ENCODE measurements around the gene VAV2. TPM values are rescaled to one million over a fixed set of nuclear protein-coding genes. Genes with fewer than 3 reads are reported as not detected.

Gene VAV2
- total RNA-seq, 1 donor from 2014 or later: 8.3 TPM

DNA sequence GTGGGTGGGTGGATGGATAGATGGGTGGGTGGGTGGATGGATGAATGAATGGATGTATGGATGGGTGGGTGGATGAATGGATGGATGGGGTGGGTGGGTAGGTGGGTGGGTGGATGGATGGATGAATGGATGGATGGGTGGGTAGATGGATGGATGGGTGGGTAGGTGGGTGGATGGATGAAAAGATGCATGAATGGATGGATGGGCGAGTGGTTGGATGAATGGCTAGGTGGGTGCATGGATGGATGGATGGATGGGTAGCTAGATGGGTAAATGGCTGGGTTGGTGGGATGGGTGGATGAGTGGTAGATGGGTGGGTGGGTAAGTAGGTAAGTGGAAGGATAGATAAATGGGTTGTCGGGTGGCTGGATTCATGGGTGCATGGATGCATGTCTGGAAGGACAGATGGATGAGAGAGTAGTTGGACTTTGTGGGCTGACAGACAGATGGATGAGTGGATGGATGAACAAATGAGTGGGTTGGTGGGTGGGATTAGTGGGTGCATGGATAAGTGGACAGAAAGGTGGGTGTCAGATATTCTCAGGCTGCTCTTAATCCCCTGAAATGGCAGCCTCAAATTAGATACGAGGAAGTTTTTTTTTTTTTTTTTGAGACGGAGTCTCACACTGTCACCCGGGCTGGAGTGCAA, 153.1 kb downstream of the VAV2 start:
- H3K27ac ChIP-seq: no peak overlapping the region
- no peaks in the 10 kb centered on the region for H3K36me3 ChIP-seq
- H3K27me3 ChIP-seq: no peaks in the 10 kb centered on the region
- no peaks in the 10 kb centered on the region for H3K9me3 ChIP-seq
- intact Hi-C loops (cut with DNase I): no loop called here
- H3K4me1 ChIP-seq: peaks cover 22% of the 10 kb centered on the region
- DNase-seq (ENCODE audit: extremely low spot score in 2 of 2): no peak
- TF ChIP-seq POLR2AphosphoS5 (IDR thresholded peaks at IDR 0.05; ENCODE audit: insufficient read depth in 1 of 2, low read depth in 1 of 2): no peak
- TF ChIP-seq CTCF (IDR thresholded peaks at IDR 0.05): no peak
- TF ChIP-seq POLR2A (IDR thresholded peaks at IDR 0.05): no peak
- H3K4me3 ChIP-seq: no peak overlapping the region

GRCh38 chr9:133837627-133838597, 154.2 kb downstream of the VAV2 start:
- TF ChIP-seq CTCF (IDR thresholded peaks at IDR 0.05): no peak
- TF ChIP-seq POLR2A (IDR thresholded peaks at IDR 0.05): no peak
- no peak for TF ChIP-seq POLR2AphosphoS5 (IDR thresholded peaks at IDR 0.05; ENCODE audit: insufficient read depth in 1 of 2, low read depth in 1 of 2)
- Histone ChIP-seq H3K9me3 (no peaks in the 10 kb centered on the region), H3K27me3 (no peaks in the 10 kb centered on the region), H3K36me3 (no peaks in the 10 kb centered on the region), H3K4me1 (peaks cover 22% of the 10 kb centered on the region), H3K4me3 (no peak overlapping the region), H3K27ac (no peak overlapping the region)
- intact Hi-C loops (cut with DNase I): no loop called here
- no peak for DNase-seq (ENCODE audit: extremely low spot score in 2 of 2)

- no peaks in the 10 kb centered on the region for H3K36me3 ChIP-seq
- no peaks in the 10 kb centered on the region for H3K27me3 ChIP-seq
- H3K9me3 ChIP-seq: no peaks in the 10 kb centered on the region
- TF ChIP-seq POLR2AphosphoS5 (IDR thresholded peaks at IDR 0.05; ENCODE audit: insufficient read depth in 1 of 2, low read depth in 1 of 2) (no peak), CTCF (IDR thresholded peaks at IDR 0.05) (no peak)
- intact Hi-C loops (cut with DNase I): no loop called here
- no peak overlapping the region for H3K4me3 ChIP-seq
- H3K4me1 ChIP-seq: peaks cover 22% of the 10 kb centered on the region
- H3K27ac ChIP-seq: no peak overlapping the region
- DNase-seq (ENCODE audit: extremely low spot score in 2 of 2): no peak
Observed at GRCh38 chr9:133836818-133837217, 155.3 kb downstream of the VAV2 start.

DNA sequence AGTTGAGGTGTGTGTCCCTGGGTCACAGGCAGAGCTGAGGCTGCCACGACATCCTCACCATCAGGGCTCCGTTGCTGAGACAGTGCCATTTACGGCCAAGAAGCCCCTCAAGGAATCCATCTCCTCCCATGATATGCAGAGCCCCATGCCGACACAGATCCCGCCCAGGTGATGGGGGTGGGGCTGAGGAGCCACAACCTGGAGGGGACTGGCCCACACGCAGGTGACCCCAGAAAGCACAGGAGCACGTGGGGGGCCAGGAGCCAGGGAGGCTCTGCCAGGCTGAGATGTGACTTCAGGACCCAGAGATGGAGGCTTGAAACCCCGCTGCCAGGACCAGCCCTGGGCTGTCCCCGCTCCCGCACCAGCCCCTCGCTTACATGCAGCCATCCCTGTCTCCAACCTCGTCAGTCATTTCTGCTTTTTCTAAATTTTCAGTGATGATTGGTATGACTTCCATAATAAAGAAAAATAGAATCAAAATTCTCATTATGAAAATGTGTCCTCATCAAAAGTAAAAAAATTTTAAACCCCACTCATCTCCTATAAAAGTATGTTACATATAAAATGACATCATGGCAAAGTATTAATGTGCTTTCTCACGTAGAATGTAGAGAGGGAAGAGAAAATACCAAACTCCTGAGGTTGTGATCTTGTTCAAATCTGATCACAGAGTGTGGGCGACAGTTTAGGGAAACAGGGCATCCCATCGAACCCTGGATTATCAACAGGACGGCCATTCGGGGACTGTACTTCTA, 155.9 kb downstream of the VAV2 start:
- Histone ChIP-seq H3K36me3 (no peaks in the 10 kb centered on the region), H3K4me1 (peaks cover 22% of the 10 kb centered on the region), H3K9me3 (no peaks in the 10 kb centered on the region), H3K27me3 (no peaks in the 10 kb centered on the region), H3K27ac (no peak overlapping the region), H3K4me3 (no peak overlapping the region)
- no peak for TF ChIP-seq POLR2AphosphoS5 (IDR thresholded peaks at IDR 0.05; ENCODE audit: insufficient read depth in 1 of 2, low read depth in 1 of 2)
- no peak for TF ChIP-seq POLR2A (IDR thresholded peaks at IDR 0.05)
- no peak for TF ChIP-seq CTCF (IDR thresholded peaks at IDR 0.05)
- intact Hi-C loops (cut with DNase I): no loop called here
- no peak for DNase-seq (ENCODE audit: extremely low spot score in 2 of 2)
